ENCODE results near the gene LARGE2.

The LARGE2 gene

GRCh38 chr11:45928535-45929215, 6.2 kb downstream of the LARGE2 start:
- in situ Hi-C loops (cut with MboI; ENCODE audit: low sequenced_read_pairs): no loop called here

- in situ Hi-C loops (cut with MboI; ENCODE audit: low sequenced_read_pairs): no loop called here
These were observed 7.1 kb downstream of the LARGE2 start for GRCh38 chr11:45929486-45930030.

GRCh38 chr11:45930031-45930794, 7.8 kb downstream of the LARGE2 start:
- in situ Hi-C loops (cut with MboI; ENCODE audit: low sequenced_read_pairs): no loop called here

GRCh38 chr11:45930951-45931570, 8.6 kb downstream of the LARGE2 start:
- in situ Hi-C loops (cut with MboI; ENCODE audit: low sequenced_read_pairs): no loop called here

GRCh38 chr11:45931739-45932138, 9.3 kb downstream of the LARGE2 start:
- in situ Hi-C loops (cut with MboI; ENCODE audit: low sequenced_read_pairs): no loop called here

- in situ Hi-C loops (cut with MboI; ENCODE audit: low sequenced_read_pairs): no loop called here
These were observed 9.8 kb downstream of the LARGE2 start for GRCh38 chr11:45932217-45932616.

- in situ Hi-C loops (cut with MboI; ENCODE audit: low sequenced_read_pairs): no loop called here
These were observed 10.8 kb downstream of the LARGE2 start for GRCh38 chr11:45933131-45933831.

- in situ Hi-C loops (cut with MboI; ENCODE audit: low sequenced_read_pairs): no loop called here
These were observed 11.6 kb downstream of the LARGE2 start for GRCh38 chr11:45933846-45934579.

GRCh38 chr11:45934580-45935318, 12.3 kb downstream of the LARGE2 start:
- in situ Hi-C loops (cut with MboI; ENCODE audit: low sequenced_read_pairs): no loop called here

- in situ Hi-C loops (cut with MboI; ENCODE audit: low sequenced_read_pairs): no loop called here
These were observed 13.1 kb downstream of the LARGE2 start for GRCh38 chr11:45935349-45936064.

GRCh38 chr11:45936511-45937054, 14.1 kb downstream of the LARGE2 start:
- in situ Hi-C loops (cut with MboI; ENCODE audit: low sequenced_read_pairs): no loop called here

GRCh38 chr11:45937916-45938315, 15.5 kb downstream of the LARGE2 start:
- in situ Hi-C loops (cut with MboI; ENCODE audit: low sequenced_read_pairs): no loop called here

- in situ Hi-C loops (cut with MboI; ENCODE audit: low sequenced_read_pairs): no loop called here
These were observed 17.4 kb downstream of the LARGE2 start for GRCh38 chr11:45939836-45940235.

- in situ Hi-C loops (cut with MboI; ENCODE audit: low sequenced_read_pairs): no loop called here
These were observed 18.8 kb downstream of the LARGE2 start for GRCh38 chr11:45941285-45941684.

GRCh38 chr11:45942381-45942780, 19.9 kb downstream of the LARGE2 start:
- in situ Hi-C loops (cut with MboI; ENCODE audit: low sequenced_read_pairs): no loop called here

GRCh38 chr11:45945397-45945999, 23.0 kb downstream of the LARGE2 start:
- in situ Hi-C loops (cut with MboI; ENCODE audit: low sequenced_read_pairs): no loop called here

GRCh38 chr11:45947885-45948284, 25.4 kb downstream of the LARGE2 start:
- in situ Hi-C loops (cut with MboI; ENCODE audit: low sequenced_read_pairs): no loop called here

GRCh38 chr11:45948356-45948755, 25.9 kb downstream of the LARGE2 start:
- in situ Hi-C loops (cut with MboI; ENCODE audit: low sequenced_read_pairs): no loop called here

Data from HL-60/S4 (cell line).